HG03108 (cell line): Measurements from ENCODE around the gene CCDC77.

Experiments used
- ATAC-seq: cut with Tn5 transposase; IDR thresholded peaks from one replicate; pipeline ENCODE4 v1.9.1; 2021; ENCODE audit warnings: moderate library complexity; ENCODE audit not compliant: unreplicated experiment

Gene CCDC77

DNA sequence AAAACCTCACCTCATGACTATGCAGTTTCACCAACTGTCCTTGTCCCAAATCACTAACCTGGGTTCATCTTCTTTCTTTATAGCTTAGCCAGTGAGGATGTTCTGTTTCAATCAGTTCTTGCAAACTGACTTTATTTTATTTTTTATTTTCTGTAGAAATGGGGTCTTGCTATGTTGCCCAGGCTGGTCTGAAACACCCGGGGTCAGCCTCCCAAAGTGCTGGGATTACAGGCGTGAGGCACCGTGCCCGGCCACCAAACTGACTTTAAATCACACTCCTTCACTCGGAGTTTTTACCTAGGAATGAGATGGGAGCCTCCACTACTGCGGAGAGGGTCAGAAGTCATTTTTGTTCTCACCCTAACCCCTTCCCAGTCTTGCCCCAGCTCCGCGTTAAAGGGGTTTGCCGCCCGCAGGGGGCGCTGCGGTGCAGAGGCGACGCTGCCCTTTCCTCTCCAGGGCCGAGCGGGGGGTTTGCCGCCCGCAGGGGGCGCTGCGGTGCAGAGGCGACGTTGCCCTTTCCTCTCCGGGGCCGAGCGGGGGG is 51.3 kb downstream of the CCDC77 start:
- ATAC-seq: no peak

- ATAC-seq: no peak
Observed at GRCh38 chr12:454833-455232, 53.4 kb downstream of the CCDC77 start.

- no peak for ATAC-seq
Observed at GRCh38 chr12:455821-456220, 54.4 kb downstream of the CCDC77 start.

DNA sequence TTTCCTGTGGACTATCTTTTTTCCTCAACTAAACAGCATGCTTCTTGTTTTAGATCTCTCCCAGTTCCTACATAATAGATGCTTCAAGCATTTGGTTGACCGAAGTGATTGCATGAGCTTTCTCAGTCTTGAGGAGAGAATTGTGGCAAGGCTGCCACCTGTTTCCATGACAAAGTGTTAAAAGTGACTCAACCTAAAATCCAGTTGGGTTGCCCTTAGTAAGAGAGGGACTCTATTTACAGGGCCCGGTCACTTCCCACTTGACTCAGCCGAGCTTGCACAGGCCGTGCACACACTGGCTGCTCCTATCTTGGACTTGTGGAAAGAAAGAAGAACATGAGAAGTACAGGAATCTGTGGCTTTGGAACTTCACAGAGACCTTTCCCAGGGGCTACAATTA is 56.2 kb downstream of the CCDC77 start:
- ATAC-seq: no peak

GRCh38 chr12:459050-459429 is 57.6 kb downstream of the CCDC77 start:
- ATAC-seq: no peak

DNA sequence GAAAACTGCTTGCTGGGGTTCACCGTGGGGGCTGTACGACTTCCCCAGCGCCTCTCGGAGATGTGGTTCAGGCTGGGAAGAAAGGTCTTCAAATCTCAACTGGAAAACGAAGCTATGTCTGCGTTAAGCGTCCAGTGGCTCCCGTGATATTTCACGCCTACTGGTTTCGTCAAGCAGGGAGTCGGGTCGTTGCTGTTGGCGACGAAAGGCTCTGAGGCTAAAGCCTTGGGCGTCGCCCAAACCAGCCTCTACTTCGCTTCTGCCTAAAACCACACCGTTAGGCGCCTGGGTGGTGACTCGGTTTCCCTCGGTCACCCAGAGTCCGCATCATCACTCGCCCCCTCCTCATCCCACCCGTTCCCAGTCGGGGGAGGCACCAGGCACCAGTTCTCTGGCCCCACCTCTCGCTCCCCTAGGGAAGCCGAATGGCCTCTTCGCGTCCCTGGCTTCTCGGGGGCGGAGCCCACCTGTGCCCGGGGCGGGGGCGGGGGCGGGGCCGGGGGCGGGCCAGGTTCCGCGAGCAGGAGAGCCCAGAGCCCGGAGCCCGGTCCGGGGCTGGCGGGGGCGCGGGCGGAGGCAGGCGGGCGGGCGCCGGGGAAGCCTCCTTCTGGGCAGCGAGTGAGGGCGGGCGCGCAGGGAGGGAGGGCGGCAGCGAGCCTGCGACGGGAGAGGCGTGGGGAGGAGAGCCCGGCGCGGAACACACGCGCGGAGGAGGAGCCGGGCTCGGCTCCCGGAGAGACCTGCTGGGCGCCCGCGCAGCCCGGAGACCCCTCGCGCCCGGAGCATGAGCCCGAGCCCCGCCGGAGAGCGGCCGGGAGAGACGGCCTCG is 58.2 kb downstream of the CCDC77 start, which contains the start of gene B4GALNT3:
Gene B4GALNT3, plus strand, starts transcription at position 510 of the 829 bp plus-strand sequence. CDS start 438 bp downstream, outside the sequence.
- no peak for ATAC-seq

DNA sequence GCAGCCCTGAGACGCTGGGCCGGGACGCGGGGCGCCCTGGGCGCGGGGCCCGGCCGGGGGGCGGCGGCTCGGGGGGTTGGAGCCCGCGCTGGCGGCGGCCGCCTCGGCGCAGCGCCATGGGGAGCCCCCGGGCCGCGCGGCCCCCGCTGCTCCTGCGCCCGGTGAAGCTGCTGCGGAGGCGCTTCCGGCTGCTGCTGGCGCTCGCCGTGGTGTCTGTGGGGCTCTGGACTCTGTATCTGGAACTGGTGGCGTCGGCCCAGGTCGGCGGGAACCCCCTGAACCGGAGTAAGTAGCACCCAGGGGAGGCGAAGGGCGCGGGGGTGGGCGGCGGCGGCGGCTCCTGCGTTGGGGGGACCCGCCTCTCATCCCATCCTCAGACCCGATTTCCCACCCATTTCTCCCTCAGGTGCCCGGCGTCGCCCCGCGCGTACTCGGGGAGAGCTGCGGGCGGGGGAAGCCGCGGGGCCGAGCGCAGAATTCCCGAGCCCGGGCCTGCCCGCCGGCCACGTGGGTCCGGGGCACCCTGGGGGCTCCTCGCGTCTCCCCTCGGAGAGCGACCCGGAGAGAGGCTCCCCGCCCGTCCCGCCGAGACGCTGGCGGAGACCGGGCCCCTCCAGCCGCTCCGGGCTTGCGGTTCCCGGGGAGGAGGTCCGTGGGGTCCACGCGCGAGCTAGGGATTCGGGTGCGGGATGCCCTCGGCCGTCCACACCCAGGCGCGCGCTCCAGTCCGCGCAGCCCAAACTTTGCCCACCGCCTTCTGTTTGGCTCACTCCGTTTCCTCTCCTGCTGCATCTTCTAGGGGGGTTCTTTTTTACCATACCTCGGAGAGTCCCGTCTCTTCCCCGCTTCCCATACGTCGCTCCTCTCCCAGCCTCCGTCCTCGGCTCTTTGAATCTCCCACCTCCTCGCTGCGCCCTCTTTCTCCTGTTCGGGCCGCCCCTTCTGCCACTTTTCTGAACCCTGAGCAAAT is 59.1 kb downstream of the CCDC77 start:
- ATAC-seq: no peak

DNA sequence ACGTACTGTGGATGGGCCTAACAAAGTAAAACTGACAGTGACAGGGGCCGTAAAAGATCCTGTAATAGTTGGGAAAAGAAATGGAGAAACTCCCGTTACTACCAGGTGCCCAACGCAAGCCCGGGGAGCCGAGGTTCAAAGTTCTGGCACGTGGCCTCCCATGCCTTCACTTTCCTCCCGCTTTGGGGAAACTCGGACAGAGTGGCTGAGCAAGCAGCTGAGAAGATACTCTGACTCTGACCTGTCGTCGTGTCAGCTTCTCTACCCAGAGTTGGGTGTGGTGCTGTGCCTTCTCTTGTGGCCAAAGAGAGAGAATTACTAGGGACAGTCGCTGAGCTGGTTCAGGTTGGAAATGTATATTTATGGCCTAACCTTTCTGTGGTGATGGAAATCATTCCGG is 60.0 kb downstream of the CCDC77 start:
- no peak for ATAC-seq

GRCh38 chr12:462936-463705 is 61.7 kb downstream of the CCDC77 start:
- ATAC-seq: no peak

- no peak for ATAC-seq
Observed at GRCh38 chr12:464484-465267, 63.2 kb downstream of the CCDC77 start.

DNA sequence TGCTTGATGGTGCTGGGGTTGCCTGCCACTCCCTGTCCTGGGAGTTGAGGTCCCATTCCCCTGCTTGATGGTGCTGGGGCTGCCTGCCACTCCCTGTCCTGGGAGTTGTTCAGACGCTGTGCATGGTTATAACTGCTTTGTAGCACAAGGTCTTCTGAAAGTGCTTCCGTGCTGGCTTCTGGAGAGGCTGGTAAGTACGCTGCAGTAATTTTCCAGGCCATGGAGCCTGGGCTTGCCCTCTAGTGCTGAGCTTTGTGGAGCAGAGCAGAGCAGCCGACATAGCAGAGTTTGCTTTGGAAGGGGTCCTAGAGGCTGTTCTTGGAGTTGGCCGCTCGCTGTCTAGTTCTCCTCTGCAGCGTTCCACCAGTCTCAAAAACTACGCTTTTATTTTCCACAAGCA is 64.6 kb downstream of the CCDC77 start:
- no peak for ATAC-seq

DNA sequence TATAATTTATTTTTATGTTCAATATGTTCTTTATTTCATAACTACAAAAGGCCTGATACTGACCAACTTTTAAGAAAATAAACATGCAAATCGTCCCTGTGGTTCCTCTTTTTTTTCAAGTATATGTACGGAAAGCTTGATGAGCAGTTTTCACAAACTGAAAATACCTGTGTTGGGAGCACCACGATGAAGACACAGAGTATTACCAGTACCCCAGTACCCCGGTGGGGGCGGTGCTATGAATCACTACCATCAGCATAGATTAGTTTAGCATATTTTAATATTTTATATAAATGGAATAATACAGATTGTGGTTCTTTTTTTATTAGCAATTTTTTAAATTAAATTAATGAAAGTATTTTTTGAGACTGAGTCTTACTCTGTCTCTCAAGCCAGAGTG is 65.3 kb downstream of the CCDC77 start:
- no peak for ATAC-seq

DNA sequence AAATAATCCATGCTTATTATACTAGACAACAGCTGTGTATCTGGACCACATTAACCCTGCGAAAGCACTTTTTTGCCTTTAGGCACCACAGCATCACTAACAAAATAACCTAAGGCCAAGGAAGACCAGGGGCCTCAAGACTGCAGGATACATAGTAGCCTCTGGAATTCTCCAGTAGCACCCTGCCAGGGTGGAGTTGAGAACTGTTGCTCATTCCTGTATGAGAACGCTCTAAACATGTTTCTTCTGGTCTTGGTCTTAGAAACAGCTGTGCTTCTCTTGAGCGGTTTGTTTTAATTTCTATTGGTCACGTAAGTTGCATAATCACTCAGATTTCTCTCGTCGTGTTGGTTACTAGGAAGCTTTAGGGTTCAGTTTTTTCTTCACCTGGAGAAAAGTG is 66.1 kb downstream of the CCDC77 start:
- no peak for ATAC-seq

DNA sequence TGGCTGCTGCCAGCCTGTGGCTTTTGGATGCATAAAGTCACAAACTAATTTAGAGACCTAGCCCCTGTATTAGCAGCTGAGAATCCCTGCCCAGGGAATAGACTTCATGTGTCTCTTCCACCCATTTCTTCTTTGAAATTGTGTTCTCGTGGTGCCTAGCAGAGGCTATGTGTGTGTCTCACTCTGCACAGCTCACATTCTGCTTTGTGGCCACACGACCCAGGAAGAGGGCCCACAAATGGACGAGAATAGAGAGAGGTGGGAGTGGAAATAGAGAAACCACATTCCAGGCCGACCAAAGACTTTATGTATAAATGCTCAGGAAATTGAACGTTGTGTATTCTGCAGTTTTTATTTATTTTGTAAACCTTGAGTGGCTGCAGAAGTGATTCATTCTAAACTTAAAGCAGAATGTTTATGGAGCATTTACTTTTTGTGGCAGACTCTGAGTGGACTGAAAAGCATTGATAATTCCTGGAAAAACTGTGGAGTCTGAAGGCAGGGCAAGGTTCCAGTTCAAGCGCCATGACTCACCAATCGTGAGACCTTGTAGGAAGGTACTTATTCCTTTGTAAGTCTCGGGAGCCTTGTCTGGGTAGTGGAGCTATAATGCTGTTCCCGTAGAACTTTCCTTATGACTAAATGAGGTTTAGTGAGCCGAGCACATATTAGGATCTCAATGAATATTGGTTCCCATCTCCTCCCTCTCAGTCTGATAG is 67.4 kb downstream of the CCDC77 start:
- no peak for ATAC-seq

- no peak for ATAC-seq
Observed at GRCh38 chr12:470133-470532, 68.7 kb downstream of the CCDC77 start.

DNA sequence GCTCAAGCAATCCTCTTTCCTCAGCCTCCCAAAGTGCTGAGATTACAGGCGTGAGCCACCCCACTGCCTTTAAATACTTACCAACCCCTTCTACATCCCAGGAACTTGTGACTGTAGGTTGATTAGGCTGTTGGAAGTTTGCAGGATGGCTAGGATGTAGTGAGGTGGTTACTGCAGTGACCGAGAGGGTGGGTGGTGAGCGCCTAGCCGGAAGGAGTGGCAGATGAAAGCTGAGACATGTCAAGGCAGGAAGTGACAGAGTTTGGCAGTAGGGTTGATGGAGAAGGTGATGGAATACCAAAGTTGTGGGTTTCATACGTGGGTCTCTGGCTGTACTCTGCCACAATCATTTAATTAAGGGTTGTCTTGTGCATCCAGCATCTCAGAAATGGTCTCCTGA is 71.8 kb downstream of the CCDC77 start:
- no peak for ATAC-seq

- no peak for ATAC-seq
Observed at GRCh38 chr12:473863-474577, 72.6 kb downstream of the CCDC77 start.

DNA sequence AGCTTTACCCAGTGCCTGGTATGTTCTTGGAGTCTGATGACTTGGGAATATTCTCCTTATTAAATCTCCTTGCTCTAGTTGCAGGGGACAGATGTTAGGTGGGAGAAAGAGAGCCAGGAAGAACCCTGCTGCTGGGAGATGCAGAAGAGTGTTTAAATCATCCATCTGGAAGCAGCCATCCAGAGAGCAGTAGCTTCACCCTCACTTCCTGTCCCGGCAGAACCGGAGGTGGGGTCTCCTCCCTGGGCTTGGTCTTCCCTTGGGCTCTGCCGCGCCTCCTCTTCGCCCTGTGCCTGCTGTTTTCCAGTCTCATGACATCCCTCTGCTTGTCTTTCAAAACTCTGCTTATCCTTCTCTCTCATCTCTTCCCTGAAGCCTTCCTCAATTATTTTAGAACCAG is 73.8 kb downstream of the CCDC77 start:
- no peak for ATAC-seq

DNA sequence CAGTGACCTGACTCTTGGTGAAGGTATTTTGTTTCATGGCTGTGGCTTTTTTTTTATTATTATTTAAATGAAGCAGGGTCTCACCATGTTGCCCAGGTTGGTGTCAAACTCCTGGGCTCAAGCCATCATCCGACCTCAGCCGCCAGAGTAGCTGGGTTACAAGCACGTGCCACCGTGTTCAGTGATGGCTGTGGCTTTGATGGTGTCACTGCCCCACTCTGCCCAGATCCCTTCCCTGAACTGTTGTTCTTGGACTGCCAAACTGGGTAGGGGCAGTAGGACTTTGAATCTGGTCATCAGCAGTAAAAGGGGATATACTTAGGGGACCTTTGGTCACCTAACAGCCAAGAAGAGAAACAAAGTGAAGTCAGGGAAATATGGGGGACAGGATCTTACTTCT is 77.7 kb downstream of the CCDC77 start:
- no peak for ATAC-seq
